ENCODE results near the gene ZNF506. TPM values are rescaled to one million over a fixed set of nuclear protein-coding genes. Genes with fewer than 3 reads are reported as not detected.
A peak's percentile ranks its signal among the peaks of the same experiment; 100 is the strongest.
"Not testable (repeated sequence)": the region's sequence is repeated elsewhere in the genome, so short reads cannot be mapped to it uniquely, and the experiment has no call there.

ZNF506 gene
- 10 to 100 TPM; 35.0 to 45.5 (median 38.9) TPM for polyA plus RNA-seq (ENCODE audit: low read depth in 6 of 6)

DNA sequence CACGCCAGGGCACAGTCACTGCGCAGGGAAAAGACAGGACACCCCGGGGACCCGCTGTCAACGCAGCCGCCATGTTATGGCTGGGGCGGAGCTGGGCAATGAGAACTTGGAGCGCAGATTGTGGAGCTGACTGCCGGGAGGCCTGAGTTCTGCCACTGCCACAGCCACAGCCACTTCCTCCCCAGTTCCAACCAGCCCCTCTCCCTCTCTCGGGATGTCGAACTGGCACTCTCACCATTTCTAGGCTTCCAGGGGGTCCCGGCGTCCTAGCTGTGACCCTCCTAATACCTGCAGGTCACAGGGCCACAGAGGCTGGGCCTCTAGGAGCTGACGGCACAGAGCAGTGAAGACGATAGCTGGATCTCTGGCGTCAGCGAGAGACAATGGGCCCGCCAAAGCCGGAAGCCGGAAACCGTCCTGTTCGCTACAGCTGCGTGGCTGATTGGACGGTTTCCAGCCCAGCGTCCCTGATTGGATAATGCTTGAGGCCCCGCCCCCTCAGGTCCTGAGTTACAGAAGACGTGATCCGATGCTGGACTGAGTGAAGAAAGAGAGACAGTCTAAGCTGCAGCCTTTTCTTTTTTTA is at the start of gene ZNF506:
Gene ZNF506, minus strand, starts transcription at position 385 of the 586 bp plus-strand sequence. Its CDS starts 147 bp downstream, at position 238.
- Mint-ChIP-seq H3K4me3 (peak within 1 kb of the TSS; percentile 94 to 100 (median 100)), H3K27ac (peak within 1 kb of the TSS; percentile 99 to 100 (median 100)), H3K27me3 (no peaks in the 10 kb centered on the region), H3K9me3 (peaks cover 0 to 18% (median 9%) of the 10 kb centered on the region in 7 donors), H3K36me3 (peaks cover 3 to 5% of the 10 kb centered on the region in 2 donors), H3K4me1 (peaks cover 29 to 67% (median 37%) of the 10 kb centered on the region in 3 donors)
- DNase-seq = peak; percentile 96
- peak; percentile 87 to 92 for ATAC-seq (ENCODE audit: low read depth in 2 of 2)

- H3K4me3 Mint-ChIP-seq; H3K9me3 Mint-ChIP-seq; H3K27me3 Mint-ChIP-seq; ATAC-seq (ENCODE audit: low read depth in 2 of 2); H3K27ac Mint-ChIP-seq; DNase-seq; H3K36me3 Mint-ChIP-seq: not testable (repeated sequence)
- peaks cover 28 to 50% (median 41%) of the 10 kb centered on the region in 3 donors for H3K4me1 Mint-ChIP-seq
Measured at GRCh38 chr19:19870086-19870485, 48.5 kb upstream of the ZNF506 start.

- DNase-seq (peak; percentile 61), ATAC-seq (ENCODE audit: low read depth in 2 of 2) (peak; percentile 34 to 37)
- H3K27me3 Mint-ChIP-seq = no peaks in the 10 kb centered on the region
- H3K27ac Mint-ChIP-seq = peak overlapping the region; percentile 97 to 100 (median 98)
- no peaks in the 10 kb centered on the region for H3K36me3 Mint-ChIP-seq
- H3K9me3 Mint-ChIP-seq = peaks cover 0 to 4% (median 0%) of the 10 kb centered on the region in 7 donors
- H3K4me1 Mint-ChIP-seq = peaks cover 24 to 41% (median 40%) of the 10 kb centered on the region in 3 donors
- peak overlapping the region; percentile 98 to 100 (median 100) for H3K4me3 Mint-ChIP-seq
Measured at GRCh38 chr19:19866611-19867248, 45.2 kb upstream of the ZNF506 start.

- Mint-ChIP-seq H3K27ac (peak within 1 kb of the TSS; percentile 97 to 100 (median 98)), H3K27me3 (peaks cover 0 to under 1% (median 0%) of the 10 kb centered on the region in 3 donors), H3K36me3 (no peaks in the 10 kb centered on the region), H3K9me3 (peaks cover 0 to 4% (median 0%) of the 10 kb centered on the region in 7 donors), H3K4me3 (peak within 1 kb of the TSS; percentile 98 to 100 (median 100)), H3K4me1 (peaks cover 21 to 38% (median 37%) of the 10 kb centered on the region in 3 donors)
- ATAC-seq (ENCODE audit: low read depth in 2 of 2) (peak; percentile 87), DNase-seq (peak; percentile 90)
Measured at GRCh38 chr19:19865750-19866610, 44.4 kb upstream of the ZNF506 start, which contains the start of gene ZNF253. ZNF253 (plus strand) TSS chr19:19865882; CDS start chr19:19865997, 115 bp downstream.

- peak; percentile 58 for DNase-seq
- no peaks in the 10 kb centered on the region for H3K36me3 Mint-ChIP-seq
- peak; percentile 57 to 62 for ATAC-seq (ENCODE audit: low read depth in 2 of 2)
- H3K4me3 Mint-ChIP-seq = peak overlapping the region; percentile 69 to 94 (median 84)
- H3K27ac Mint-ChIP-seq = peak overlapping the region in 5 of 6 donors; percentile 37 to 87 (median 67)
- peaks cover 13 to 25% (median 21%) of the 10 kb centered on the region in 3 donors for H3K4me1 Mint-ChIP-seq
- peaks cover 0 to 8% (median 0%) of the 10 kb centered on the region in 3 donors for H3K27me3 Mint-ChIP-seq
- H3K9me3 Mint-ChIP-seq = peaks cover 0 to 7% (median 0%) of the 10 kb centered on the region in 7 donors
Measured at GRCh38 chr19:19860756-19861390, 39.3 kb upstream of the ZNF506 start.

DNA sequence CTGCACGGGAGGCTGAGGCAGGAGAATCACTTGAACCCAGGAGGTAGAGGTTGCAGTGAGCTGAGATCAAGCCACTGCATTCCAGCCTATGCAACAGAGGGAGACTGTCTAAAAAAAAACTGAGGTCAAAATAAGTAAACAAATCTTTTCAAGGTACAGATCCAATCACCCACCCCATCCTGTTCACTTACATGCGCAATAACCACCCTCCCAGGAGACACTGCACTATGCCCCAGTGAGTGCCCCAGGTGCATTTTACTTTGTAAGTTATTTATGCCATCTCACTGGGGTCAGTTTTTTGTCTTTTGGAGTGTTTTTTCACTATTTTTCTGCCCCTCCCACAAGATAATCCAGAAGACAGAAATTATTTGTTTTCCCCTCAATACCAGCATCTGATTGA is 37.2 kb upstream of the ZNF506 start:
- H3K4me3 Mint-ChIP-seq = peak overlapping the region in 3 of 8 donors; percentile 6 to 66 (median 51)
- H3K27me3 Mint-ChIP-seq = peaks cover 0 to 8% (median 0%) of the 10 kb centered on the region in 3 donors
- peak; percentile 26 for DNase-seq
- ATAC-seq (ENCODE audit: low read depth in 2 of 2) = peak; percentile 24 to 67
- H3K4me1 Mint-ChIP-seq = peaks cover 9 to 19% (median 18%) of the 10 kb centered on the region in 3 donors
- no peaks in the 10 kb centered on the region for H3K36me3 Mint-ChIP-seq
- H3K9me3 Mint-ChIP-seq = peaks cover 0 to 7% (median 0%) of the 10 kb centered on the region in 7 donors
- H3K27ac Mint-ChIP-seq = peak overlapping the region in 2 of 6 donors; percentile 43 to 58

DNA sequence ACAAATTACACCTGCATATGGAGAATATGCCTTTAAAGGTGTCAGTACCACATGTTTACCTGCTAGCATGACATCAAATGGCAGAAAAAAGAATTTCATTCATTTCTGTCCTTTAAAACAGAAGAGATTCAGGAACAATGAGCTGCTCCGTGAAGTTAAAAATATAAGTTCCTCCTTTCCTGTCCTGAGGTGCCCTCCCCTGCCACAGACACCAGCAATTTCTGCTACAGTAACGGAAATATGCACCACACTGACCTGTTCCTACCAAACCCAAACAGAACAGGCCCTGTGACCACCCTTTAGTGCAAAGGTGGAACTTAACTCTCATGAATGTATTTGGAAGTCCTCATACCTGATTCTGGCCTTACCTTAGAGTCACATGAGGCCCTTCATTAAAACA is 30.2 kb upstream of the ZNF506 start:
- ATAC-seq (ENCODE audit: low read depth in 2 of 2); DNase-seq; H3K27me3 Mint-ChIP-seq; H3K36me3 Mint-ChIP-seq; H3K9me3 Mint-ChIP-seq: not testable (repeated sequence)
- Mint-ChIP-seq H3K27ac (peak overlapping the region in 4 of 6 donors; percentile 26 to 81 (median 56)), H3K4me3 (peak overlapping the region in 1 of 8 donors; percentile 39), H3K4me1 (peaks cover 7 to 25% (median 11%) of the 10 kb centered on the region in 3 donors)

DNA sequence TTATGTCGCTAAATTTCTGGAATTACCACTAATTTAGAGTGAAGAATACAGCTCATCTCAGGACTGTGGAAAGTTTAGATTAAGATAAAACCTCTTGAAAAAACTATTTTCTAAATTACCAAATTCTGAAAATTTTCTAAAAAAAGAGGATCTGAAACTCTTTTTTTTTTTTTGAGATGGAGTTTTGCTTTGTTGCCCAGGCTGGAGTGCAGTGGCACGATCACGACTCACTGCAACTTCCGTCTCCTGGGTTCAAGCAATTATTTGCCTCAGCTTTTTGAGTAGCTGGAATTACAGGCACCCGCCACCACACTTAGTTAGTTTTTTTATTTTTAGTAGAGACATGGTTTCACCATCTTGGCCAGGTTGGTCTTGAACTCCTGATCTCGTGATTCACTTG is 27.5 kb upstream of the ZNF506 start:
- H3K27ac Mint-ChIP-seq = peak overlapping the region in 1 of 6 donors; percentile 27
- no peaks in the 10 kb centered on the region for H3K27me3 Mint-ChIP-seq
- H3K9me3 Mint-ChIP-seq = peaks cover 0 to 14% (median 0%) of the 10 kb centered on the region in 7 donors
- peaks cover 7 to 25% (median 11%) of the 10 kb centered on the region in 3 donors for H3K4me1 Mint-ChIP-seq
- H3K36me3 Mint-ChIP-seq = no peaks in the 10 kb centered on the region
- H3K4me3 Mint-ChIP-seq = peak overlapping the region in 2 of 8 donors; percentile 9 to 25
- peak; percentile 20 for DNase-seq
- ATAC-seq (ENCODE audit: low read depth in 2 of 2) = peak; percentile 57 to 67

DNA sequence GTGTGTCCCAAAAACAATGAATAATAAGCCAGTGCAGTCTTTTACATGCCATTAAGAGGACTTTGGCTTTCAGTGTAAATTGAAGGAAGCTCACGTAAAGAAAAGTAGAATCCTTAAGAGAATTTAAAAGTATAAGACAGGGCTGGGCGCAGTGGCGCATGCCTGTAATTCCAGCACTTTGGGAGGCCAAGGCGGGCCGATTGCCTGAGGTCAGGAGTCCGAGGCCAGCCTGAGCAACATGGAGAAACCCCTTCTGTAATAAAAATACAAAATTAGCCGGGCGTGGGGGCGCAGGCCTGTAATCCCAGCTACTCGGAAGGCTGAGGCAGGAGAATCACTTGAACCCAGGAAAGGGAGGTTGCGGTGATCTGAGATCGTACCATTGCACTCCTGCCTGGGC is 26.2 kb upstream of the ZNF506 start:
- Mint-ChIP-seq H3K4me3 (peak overlapping the region in 3 of 8 donors; percentile 25 to 81 (median 78)), H3K9me3 (peaks cover 0 to 19% (median 8%) of the 10 kb centered on the region in 7 donors)

DNA sequence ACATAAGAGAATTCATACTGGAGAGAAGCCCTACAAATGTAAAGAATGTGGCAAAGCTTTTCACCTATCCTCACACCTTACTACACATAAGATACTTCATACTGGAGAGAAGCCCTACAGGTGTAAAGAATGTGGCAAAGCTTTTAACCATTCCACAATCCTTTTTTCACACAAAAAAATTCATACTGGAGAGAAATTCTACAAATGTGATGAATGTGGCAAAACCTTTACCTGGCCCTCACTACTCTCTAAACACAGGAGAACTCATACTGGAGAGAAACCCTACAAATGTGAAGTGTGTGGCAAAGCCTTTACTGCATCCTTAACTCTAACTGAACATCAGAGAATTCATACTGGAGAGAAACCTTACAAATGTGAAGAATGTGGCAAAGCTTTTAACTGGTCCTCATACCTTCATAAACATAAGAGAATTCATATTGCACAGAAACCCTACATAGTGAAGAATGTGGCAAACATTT is 14.0 kb upstream of the ZNF506 start:
- H3K27ac Mint-ChIP-seq = no peak overlapping the region
- no peaks in the 10 kb centered on the region for H3K4me1 Mint-ChIP-seq
- peaks cover 28 to 31% of the 10 kb centered on the region in 2 donors for H3K36me3 Mint-ChIP-seq
- DNase-seq (no peak), ATAC-seq (ENCODE audit: low read depth in 2 of 2) (no peak)
- no peaks in the 10 kb centered on the region for H3K27me3 Mint-ChIP-seq
- H3K9me3 Mint-ChIP-seq = peaks cover 15 to 68% (median 60%) of the 10 kb centered on the region in 7 donors
- H3K4me3 Mint-ChIP-seq = no peak overlapping the region

More for the DNA sequence above, 26.2 kb upstream of the ZNF506 start:
- no peak for ATAC-seq (ENCODE audit: low read depth in 2 of 2)
- peaks cover 7 to 25% (median 11%) of the 10 kb centered on the region in 3 donors for H3K4me1 Mint-ChIP-seq
- H3K27ac Mint-ChIP-seq = peak overlapping the region in 2 of 6 donors; percentile 31 to 63
- no peaks in the 10 kb centered on the region for H3K27me3 Mint-ChIP-seq
- no peak for DNase-seq
- no peaks in the 10 kb centered on the region for H3K36me3 Mint-ChIP-seq

DNA sequence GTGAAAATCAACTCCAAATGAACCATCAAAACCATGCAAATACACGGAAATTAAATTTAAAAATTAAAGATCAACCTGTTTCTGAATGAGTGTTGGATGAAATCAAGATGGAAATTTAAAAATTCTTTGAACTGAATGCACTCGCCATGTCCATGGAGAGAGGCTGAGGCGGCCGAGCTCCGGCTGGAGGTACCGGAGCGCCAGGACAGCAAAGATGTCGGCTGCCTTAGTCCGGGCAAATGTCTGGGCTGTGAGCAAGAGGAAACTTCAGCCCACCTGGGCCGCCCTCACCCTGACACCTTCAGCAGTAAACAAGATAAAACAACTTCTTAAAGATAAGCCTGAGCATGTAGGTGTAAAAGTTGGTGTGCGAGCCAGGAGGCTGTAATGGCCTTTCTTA is 5.3 kb upstream of the ZNF506 start:
- ATAC-seq (ENCODE audit: low read depth in 2 of 2) = no peak
- Mint-ChIP-seq H3K36me3 (peaks cover 20 to 38% of the 10 kb centered on the region in 2 donors), H3K9me3 (peaks cover 13 to 65% (median 53%) of the 10 kb centered on the region in 7 donors)

DNA sequence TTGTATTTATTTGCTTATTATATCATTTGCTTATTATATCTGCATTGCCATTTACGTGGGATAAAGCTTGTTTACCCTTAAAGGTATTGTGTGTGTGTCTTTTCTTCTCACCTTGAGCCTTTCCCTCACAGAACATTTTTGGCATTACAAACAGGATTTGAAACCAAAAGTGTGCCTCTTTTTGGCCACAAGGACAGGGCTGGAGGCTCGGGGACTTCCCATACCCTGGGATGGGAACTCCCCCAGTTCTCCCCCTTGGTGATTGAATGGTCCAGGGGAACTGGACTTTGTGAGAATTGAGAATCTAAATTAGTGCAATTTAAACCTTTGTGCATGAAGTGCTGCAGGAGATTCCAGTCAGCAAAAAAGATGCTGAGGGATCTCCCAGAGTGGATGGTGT is 2.4 kb upstream of the ZNF506 start:
- H3K4me3 Mint-ChIP-seq = peak overlapping the region in 7 of 8 donors; percentile 12 to 81 (median 71)
- H3K27ac Mint-ChIP-seq = peak overlapping the region in 3 of 6 donors; percentile 1 to 93 (median 83)
- H3K36me3 Mint-ChIP-seq = peaks cover 13 to 20% of the 10 kb centered on the region in 2 donors
- ATAC-seq (ENCODE audit: low read depth in 2 of 2) (peak in 1 of 2 donors; percentile 28), DNase-seq (peak; percentile 24)
- H3K4me1 Mint-ChIP-seq = peaks cover 16 to 46% (median 19%) of the 10 kb centered on the region in 3 donors
- H3K27me3 Mint-ChIP-seq = no peaks in the 10 kb centered on the region
- peaks cover 0 to 43% (median 33%) of the 10 kb centered on the region in 7 donors for H3K9me3 Mint-ChIP-seq

More for the DNA sequence above, 5.3 kb upstream of the ZNF506 start:
- DNase-seq = no peak
- no peak overlapping the region for H3K27ac Mint-ChIP-seq
- H3K4me3 Mint-ChIP-seq = no peak overlapping the region
- peaks cover 5 to 21% (median 6%) of the 10 kb centered on the region in 3 donors for H3K4me1 Mint-ChIP-seq
- H3K27me3 Mint-ChIP-seq = no peaks in the 10 kb centered on the region

Data from naive B cell (primary cell).